ENCODE measurements around the gene ZBTB7C. TPM values are rescaled to one million over a fixed set of nuclear protein-coding genes. Genes with fewer than 3 reads are reported as not detected.

ZBTB7C gene
- total RNA-seq, 1 donor from 2014 or later, result 0.67 TPM

DNA sequence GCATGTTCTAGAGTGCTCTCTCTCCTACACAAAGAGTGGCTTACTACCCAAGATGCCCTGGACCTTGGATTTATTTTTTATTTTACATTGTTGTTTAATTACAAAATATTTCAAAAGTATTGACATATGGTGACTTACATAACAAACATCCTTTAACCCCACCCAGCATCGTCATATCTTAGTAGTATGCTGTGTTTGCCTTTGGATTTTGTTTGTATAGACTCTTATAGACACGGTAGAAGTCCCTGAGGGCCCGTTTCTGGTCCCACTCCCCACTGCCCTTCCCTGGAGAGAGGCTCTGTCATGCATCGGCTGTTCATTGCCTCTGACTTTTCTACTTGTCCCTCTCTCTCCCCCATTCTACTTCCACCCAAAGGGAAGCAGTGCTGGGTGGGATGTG is 112.0 kb downstream of the ZBTB7C start:
- no peak overlapping the region for H3K27ac Mint-ChIP-seq (ENCODE audit: unreplicated experiment)
- no peak overlapping the region for H3K4me3 Mint-ChIP-seq (ENCODE audit: unreplicated experiment)
- peaks cover 4% of the 10 kb centered on the region for H3K27me3 Mint-ChIP-seq (ENCODE audit: unreplicated experiment)
- no peaks in the 10 kb centered on the region for H3K9me3 Mint-ChIP-seq (ENCODE audit: unreplicated experiment)
- DNase-seq (ENCODE audit: low spot score), result no peak
- TF ChIP-seq, protein P1, sequence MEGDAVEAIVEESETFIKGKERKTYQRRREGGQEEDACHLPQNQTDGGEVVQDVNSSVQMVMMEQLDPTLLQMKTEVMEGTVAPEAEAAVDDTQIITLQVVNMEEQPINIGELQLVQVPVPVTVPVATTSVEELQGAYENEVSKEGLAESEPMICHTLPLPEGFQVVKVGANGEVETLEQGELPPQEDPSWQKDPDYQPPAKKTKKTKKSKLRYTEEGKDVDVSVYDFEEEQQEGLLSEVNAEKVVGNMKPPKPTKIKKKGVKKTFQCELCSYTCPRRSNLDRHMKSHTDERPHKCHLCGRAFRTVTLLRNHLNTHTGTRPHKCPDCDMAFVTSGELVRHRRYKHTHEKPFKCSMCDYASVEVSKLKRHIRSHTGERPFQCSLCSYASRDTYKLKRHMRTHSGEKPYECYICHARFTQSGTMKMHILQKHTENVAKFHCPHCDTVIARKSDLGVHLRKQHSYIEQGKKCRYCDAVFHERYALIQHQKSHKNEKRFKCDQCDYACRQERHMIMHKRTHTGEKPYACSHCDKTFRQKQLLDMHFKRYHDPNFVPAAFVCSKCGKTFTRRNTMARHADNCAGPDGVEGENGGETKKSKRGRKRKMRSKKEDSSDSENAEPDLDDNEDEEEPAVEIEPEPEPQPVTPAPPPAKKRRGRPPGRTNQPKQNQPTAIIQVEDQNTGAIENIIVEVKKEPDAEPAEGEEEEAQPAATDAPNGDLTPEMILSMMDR (IDR thresholded peaks at IDR 0.05; ENCODE audit: unreplicated experiment), result no peak
- H3K36me3 Mint-ChIP-seq (ENCODE audit: low read depth, unreplicated experiment), result no peaks in the 10 kb centered on the region
- H3K4me1 Mint-ChIP-seq (ENCODE audit: unreplicated experiment), result peaks cover 13% of the 10 kb centered on the region

- TF ChIP-seq, protein P1 (IDR thresholded peaks at IDR 0.05; ENCODE audit: unreplicated experiment), result no peak
- no peak for DNase-seq (ENCODE audit: low spot score)
- Mint-ChIP-seq H3K4me3 (ENCODE audit: unreplicated experiment) (no peak overlapping the region), H3K27ac (ENCODE audit: unreplicated experiment) (no peak overlapping the region), H3K36me3 (ENCODE audit: low read depth, unreplicated experiment) (no peaks in the 10 kb centered on the region), H3K9me3 (ENCODE audit: unreplicated experiment) (no peaks in the 10 kb centered on the region), H3K27me3 (ENCODE audit: unreplicated experiment) (peaks cover 4% of the 10 kb centered on the region), H3K4me1 (ENCODE audit: unreplicated experiment) (peaks cover 13% of the 10 kb centered on the region)
These were observed 112.6 kb downstream of the ZBTB7C start for GRCh38 chr18:48296581-48296980.

- TF ChIP-seq, protein P1 (IDR thresholded peaks at IDR 0.05; ENCODE audit: unreplicated experiment), result no peak
- Mint-ChIP-seq H3K27ac (ENCODE audit: unreplicated experiment) (no peak overlapping the region), H3K4me3 (ENCODE audit: unreplicated experiment) (no peak overlapping the region), H3K36me3 (ENCODE audit: low read depth, unreplicated experiment) (no peaks in the 10 kb centered on the region), H3K4me1 (ENCODE audit: unreplicated experiment) (peaks cover 10% of the 10 kb centered on the region), H3K9me3 (ENCODE audit: unreplicated experiment) (no peaks in the 10 kb centered on the region), H3K27me3 (ENCODE audit: unreplicated experiment) (peaks cover 4% of the 10 kb centered on the region)
- peak; percentile 33 for DNase-seq (ENCODE audit: low spot score)
These were observed 113.4 kb downstream of the ZBTB7C start for GRCh38 chr18:48295586-48296311.

DNA sequence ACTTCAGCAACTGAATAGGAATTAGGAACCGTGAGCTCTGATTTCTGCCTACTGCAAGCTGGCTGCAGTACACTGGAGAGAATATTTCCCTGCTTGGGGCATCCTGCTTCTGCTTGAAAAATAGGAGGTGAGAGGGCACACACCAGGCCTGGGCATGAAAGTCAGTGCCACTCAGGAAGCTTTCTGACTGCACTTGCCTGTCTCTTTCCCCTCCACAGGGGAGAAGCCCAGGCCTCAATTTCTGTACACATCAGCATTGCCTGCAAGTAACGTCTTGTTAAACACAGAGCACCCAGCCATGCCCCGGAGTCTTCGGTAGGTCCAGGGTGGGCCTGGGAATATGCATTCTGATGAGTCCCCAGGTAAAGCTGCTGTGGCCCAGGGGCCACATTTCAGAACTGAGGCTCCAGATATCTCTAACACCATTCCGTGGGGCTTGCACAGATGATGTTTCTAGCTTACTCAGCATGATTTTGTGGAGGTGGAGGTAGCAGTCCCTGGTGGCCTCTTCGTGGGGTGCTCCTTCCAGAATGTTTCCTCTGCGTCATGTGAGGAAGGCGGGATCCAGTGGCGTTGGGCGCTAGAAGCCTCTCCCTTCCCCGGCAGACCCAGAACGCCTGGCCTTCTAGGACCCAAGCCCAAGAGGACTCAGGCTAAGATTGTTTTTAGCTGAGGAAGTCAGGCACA is 114.1 kb downstream of the ZBTB7C start:
- Mint-ChIP-seq H3K27me3 (ENCODE audit: unreplicated experiment) (peaks cover 2% of the 10 kb centered on the region), H3K9me3 (ENCODE audit: unreplicated experiment) (no peaks in the 10 kb centered on the region), H3K27ac (ENCODE audit: unreplicated experiment) (no peak overlapping the region), H3K36me3 (ENCODE audit: low read depth, unreplicated experiment) (no peaks in the 10 kb centered on the region), H3K4me1 (ENCODE audit: unreplicated experiment) (peaks cover 8% of the 10 kb centered on the region), H3K4me3 (ENCODE audit: unreplicated experiment) (no peak overlapping the region)
- DNase-seq (ENCODE audit: low spot score), result no peak
- TF ChIP-seq, protein P1 (IDR thresholded peaks at IDR 0.05; ENCODE audit: unreplicated experiment), result no peak

Measured in endothelial cell (in vitro differentiated cells).